ENCODE results near the gene ZMYM3.

Gene ZMYM3

DNA sequence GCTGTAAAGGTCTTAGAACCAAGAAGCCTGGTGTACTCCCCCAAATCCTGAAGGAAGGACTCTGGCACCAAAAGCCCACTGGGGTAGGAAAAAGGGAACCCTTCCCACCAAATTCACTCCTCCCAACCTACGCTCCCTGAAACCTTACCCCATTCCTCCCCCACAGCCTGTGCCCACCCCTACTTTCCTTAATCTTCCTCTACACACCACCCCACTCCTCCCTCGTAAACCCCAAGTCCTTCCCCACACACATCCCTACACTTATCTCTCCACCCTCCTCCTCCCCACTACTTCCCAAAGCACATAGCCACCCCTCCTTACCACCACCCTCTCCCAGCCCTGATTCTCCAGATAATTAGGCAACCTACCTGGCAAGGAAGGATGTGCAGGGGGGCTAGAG is 1.7 kb downstream of the ZMYM3 start:
- DNase-seq: no peak

DNA sequence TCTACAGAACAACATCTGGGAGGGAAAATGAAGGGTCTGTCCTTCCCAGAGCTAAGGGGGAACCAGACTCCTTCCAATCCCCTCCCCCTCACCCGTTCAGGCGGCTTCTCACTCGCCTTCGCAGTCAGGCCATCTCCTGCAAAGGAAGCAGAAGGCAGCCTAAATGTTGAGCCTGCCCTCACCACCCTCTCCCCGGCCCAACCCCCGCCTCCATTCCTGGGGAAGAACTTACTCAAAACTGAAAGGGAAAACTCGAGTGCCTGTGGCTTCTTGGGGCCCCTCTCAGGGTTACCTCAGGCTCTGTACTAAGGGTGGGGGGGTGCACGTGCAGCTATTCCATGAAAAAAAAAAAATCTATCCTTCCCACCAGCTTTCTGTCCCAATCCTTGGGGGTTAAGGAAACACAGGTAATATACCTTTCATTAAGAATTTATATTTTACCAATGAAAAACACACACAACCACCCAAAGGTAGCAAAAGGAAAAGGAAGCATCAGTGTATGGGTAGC is 2.4 kb downstream of the ZMYM3 start:
- DNase-seq: no peak

DNA sequence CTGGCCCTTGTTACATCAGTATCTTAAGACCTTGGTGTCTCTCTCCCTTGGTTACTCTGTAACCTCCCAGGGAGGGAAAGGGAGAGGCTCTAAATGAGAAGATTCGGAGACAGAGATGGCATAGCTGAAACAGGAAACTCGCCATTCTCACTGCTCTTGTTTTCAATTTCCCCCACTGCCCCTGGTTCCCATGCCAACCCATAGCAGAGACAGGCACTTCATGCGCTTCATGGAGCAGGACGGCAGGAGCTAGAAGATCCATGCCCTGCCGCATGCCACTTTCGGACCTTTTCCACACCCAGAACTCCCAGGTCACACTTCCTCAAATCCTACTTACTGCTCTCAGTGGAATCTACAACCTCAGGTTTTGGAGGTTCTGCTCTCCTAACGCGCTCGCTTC is 3.1 kb downstream of the ZMYM3 start:
- DNase-seq: no peak

DNA sequence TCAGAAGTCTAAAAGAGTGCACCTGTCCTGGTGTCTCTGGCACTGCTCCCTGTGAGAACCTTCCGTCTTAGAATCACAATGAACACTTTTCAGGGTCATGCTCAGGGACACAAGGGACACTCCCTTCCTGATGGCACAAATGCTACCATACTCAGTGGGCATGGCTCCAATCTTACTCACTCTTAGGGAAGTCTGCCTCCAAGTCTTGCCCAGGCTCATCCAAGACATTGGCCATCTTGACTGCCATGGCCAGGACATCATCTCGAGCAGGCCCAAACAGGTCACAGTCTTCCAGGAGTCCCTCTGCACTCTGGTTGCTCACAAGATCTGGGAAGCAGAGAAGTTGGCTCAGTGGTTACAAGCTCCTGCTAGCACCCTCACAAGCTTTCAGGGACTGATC is 8.8 kb downstream of the ZMYM3 start:
- DNase-seq: no peak

DNA sequence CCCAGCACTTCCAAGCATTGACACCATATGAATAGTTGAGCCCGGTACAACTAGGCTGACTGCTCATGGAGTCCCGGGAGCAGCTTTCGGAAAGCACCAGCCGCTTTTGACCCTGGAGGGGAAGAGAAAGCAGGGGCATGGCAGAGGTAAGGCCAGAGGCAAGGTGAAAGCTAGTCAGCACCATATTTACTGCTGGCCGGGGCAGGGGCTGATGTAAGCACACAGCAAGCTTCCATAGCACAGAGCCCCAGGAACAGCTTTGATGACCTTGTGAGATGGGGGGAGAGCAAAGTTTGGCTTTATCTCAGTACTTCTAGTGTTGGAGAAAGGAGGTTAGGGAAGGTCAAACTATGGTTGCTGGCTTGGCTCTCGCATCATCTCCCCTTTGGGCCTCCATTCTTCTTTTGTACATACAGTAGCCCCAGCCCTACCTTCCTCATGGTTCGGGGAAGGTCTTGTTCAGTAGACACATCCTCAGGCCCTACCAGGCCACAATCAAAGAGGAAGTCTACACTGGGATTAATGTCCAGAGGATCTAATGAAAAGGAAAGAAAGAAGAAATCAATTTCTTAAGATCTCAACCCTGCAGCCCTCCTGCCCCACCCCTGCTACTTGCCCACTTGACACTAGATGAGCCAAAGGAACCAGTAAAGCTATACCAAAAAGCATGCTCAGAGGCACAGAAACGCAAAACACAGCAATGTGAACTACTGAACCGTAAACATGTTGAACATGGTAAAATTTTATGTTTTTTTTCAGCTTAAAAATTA is 9.4 kb downstream of the ZMYM3 start:
- DNase-seq: no peak

DNA sequence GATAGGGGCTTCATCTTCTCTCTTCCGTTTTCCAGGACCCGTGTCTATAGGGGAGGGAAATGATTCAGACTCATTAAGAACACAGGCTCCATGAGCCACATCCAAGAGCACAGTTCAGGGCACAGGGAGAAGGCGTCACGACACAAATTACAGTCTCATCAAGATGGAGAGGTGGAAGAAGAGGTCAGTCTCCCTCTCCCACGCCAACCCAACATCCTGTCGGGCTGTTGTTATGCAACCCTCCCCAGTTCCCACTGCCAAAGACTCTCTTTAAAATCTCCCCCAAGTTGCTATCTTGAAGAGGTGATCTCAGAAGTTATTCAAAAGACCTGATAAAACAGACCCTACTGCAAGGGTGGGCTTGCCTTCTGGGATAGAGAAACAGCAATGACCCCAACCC is 12.6 kb downstream of the ZMYM3 start:
- no peak for DNase-seq

DNA sequence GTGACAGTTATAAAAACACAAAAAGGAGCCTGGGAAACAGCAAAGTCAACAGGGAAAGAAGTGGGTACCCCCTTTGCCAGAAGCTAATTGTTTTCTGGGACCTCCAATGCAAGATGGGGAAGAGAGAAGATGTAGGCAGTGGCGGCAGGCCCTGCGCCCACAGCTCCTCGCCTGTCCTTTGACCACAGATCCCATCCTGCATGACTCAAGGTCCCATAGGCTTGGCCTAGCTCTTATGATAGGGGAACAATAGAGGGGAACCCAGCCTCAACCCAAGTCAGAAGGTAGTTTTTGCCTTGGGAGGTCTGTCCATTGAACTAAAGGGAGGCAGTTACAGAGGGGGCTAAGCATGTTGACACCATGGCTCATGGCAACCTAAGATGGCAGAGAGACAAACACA is 14.2 kb downstream of the ZMYM3 start:
- no peak for DNase-seq

DNA sequence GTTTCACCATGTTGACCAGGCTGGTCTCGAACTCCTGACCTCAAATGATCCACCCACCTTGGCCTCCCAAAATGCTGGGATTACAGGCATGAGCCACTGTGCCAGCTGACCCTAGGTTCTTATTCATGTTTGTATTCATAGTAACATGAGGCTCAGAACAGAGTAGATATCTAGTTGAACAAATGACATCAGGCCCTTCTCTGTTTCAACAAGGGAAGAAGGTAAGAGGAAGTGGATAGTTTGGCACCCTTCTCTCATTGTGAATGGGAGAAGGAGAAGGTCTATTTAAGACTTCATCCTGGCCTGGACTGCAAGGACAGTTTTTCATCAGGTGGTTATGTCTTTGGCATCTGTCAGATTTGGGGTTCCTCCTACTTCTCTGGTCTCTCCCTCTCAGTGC is 17.1 kb downstream of the ZMYM3 start:
- DNase-seq: no peak

DNA sequence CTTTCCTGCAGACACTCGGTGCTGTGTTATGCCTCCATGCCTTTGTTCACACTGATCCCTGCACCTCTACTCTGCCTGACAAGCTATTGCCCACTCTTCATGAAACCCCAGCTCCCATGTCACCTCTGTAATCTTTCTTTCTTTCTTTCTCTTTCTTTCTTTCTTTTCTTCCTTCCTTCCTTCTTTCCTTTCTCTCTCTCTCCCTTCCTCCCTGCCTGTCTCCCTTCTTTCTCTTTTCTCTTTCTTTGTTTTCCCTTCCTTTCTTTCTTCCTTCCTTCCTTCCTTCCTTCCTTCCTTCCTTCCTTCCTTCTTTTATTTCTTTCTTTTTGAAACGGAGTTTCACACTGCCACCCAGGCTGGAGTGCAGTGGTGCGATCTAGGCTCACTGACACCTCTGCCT is 18.5 kb downstream of the ZMYM3 start:
- DNase-seq: no peak

DNA sequence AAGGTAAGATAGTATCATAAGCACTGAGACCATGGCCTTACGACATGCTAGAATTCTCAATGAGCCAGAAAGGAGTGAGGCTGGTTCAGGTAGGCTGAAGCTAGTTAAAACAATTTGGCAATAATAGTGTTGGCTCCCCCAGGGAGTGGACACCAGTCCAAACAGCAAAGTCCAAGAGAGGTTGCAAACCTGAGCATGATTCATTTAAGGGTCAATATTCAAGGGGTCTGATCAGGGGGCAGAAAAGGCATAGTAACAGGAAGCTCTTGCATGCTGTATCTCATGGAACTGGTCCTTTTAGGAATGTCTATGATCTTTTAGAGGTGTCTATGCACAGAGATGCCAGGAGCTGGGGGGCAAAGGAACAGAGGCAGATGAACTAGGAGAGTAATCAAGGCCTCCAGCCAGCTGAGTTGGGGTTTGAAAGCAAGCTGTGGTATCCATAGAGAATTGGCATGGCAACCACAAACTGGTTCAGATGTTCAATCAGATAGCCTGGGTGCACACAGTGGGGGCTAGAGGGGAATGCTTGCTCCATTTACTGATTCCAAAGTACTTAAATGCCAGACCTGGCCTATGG is 25.8 kb downstream of the ZMYM3 start:
- DNase-seq: no peak

DNA sequence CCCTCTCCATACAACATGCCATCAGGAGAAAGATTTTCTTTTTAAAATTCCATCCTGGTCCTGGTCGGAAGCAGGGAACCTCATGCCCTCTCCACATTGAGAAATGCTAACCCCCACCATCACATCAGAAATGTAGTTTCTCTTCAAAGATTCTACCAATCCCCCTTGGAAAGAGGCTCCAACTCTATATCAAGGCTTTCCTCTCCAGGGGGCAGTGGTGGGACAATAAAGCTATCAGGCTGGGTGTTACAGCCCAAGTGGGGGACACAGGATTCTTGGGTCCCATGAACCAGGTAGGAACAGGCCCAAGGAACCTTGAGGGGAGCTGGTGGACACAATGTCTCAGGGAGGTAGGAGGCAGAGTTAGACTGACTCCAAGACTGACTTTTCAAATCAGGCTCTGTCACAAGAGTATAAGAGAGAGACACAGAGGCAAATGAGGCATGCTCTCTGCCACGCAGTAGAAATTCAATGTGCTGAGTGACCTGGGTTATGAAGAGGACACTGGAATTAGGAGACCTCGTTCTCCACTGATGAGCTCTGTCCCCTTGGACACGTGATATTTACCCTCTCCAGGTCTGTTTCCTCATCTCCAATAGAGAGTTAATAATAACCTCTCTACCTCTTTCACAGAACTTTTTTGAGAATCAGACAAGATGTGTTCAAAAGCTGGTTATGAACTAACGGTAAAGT is 26.4 kb downstream of the ZMYM3 start:
- no peak for DNase-seq

DNA sequence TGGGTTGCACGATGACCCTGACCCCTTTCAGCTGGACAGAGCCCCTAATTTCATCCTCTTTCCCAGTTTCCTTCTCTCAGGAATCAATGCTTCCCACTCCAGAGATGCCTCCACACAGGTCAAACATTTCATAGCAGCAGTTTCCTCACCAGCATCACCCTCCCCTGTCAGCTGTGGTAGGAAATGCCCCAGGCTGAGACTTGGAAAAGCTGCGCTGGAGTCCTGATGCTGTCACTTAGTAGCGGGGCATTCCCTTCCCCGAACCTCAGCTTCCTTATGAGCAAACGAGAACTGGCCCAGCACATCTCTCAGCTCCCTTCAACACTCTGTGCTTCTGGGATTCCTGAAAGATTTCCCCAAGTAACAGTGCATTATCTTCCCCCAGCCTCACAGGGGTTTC is 28.3 kb downstream of the ZMYM3 start:
- DNase-seq: no peak

DNA sequence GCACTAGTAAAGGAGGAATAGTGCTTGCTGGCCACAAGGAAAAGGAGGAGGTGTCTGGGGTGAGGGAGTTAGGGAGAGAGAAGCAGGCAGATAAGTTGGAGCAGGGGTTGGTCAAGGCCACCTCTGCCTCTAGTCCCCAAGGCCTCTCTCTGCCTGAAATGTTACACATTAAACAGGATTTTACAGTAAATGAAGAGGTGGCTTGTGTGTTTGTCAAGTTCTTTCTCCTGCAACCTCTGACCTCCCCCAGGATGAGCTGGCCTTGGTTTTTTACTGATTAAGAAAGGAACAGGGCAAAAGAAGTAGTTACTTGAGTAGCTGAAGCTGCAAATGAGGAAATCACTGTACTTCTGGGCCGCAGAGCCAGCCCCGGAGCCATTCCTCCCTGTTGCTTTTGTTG is 28.9 kb downstream of the ZMYM3 start:
- no peak for DNase-seq

DNA sequence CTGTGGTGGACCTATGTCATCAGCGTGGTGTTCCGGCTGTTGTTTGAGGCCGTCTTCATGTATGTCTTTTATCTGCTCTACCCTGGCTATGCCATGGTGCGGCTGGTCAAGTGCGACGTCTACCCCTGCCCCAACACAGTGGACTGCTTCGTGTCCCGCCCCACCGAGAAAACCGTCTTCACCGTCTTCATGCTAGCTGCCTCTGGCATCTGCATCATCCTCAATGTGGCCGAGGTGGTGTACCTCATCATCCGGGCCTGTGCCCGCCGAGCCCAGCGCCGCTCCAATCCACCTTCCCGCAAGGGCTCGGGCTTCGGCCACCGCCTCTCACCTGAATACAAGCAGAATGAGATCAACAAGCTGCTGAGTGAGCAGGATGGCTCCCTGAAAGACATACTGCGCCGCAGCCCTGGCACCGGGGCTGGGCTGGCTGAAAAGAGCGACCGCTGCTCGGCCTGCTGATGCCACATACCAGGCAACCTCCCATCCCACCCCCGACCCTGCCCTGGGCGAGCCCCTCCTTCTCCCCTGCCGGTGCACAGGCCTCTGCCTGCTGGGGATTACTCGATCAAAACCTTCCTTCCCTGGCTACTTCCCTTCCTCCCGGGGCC is 29.7 kb downstream of the ZMYM3 start:
- DNase-seq: no peak

DNA sequence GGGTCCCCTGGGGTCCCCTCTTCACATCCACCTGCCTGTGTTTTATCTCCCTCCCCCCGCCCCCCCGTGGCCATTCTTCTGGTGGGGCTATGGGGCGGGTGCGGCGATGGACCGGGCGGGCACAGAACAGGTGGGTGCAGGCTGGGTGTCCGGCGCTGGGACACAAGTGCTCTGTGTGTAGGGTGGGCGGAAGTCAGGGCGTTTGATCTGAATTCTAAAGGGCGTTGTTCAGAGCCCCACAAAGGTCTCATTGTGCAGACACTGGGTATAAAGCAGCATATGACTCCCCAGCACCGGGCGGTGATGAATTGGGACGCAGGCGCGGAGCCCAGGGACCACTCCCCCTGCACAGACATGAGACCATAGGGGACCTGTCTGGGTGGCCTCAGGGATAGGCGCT is 31.0 kb downstream of the ZMYM3 start, which contains the start of gene GJB1:
Gene GJB1, plus strand, starts transcription at position 296 of the 400 bp plus-strand sequence. CDS start 484 bp downstream, outside the sequence.
- DNase-seq: no peak

DNA sequence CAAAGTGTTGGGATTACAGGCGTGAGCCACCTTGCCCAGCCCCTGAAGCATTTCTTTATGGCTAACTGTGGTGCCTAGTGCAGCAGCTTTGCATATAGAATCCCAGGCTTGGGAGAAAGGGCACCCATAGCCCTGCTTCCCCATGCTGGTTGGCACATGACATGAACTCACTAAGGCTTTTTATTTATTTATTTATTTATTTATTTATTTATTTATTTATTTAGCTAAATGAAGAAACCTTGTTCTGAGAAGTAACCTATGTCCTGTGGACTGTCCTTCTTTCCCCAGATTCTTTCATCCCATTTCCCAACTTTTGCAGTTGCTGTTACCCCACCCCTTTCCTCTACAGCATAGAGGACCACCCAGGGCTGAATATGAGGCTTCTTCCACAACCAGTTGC is 32.8 kb downstream of the ZMYM3 start:
- no peak for DNase-seq

DNA sequence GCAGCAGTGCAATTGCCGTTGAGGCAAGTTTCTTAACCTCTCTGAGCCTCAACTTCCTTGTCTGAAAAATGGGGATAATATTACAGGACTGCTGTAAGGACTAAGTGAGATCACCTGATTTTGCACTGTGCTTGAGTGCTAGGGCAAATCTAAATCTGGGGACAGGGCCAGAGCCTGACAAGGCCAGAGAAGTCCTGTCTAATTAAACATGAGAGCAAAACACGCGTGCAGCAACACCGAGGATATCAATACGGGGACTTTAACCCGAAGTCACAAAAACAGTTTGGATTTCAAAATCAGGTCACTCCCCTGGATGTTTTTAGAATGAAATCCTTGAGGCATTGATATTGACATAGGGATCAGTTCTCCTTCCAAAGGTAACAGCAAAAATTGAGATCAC is 36.6 kb downstream of the ZMYM3 start:
- no peak for DNase-seq

DNA sequence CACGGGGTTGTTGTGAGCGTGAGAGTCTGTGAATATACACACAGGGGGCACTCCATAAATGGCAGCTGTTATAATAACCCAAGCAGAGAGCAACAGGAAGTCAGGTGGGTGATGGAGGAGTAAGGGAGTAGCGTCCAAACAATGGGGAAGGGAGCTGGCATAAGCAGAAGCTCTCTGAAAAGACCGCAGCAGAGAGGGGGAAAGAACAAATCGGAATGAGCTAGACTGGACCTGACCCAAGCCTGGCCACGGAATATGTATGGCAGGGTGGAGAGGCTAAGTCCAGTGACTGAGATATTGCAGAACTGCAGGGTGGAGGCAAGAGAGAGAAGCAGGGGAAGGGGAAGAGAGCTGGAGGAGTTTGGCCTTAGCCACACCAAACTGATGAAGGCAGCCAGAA is 37.5 kb downstream of the ZMYM3 start:
- DNase-seq: no peak

DNA sequence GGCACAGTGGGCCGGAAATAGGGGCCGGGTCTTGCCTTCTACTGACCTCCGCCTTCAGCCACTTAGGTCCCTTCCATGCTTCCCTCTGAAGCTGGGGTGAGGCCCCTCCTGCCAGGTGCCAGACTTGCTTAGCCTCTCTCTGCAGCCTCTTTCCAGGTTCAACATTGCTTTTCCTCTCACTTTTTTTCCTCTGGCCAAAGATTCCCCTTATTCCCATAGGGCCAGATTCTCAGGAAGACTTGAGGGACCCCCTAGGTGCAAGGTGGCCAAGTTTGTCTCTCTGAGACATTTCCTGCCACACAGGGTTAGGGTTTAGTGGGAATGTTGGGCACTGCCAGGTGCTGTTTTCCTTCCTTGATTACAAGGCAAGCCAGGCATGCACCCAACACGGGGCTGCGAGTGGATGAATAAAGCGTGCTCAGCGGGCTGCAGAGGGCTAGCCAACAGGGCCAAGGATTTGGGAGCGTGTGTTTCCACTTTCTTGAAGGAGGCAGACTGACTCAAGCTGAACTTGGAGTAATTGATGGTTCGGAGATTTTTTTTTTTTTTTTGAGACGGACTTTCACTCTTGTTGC is 38.5 kb downstream of the ZMYM3 start:
- no peak for DNase-seq

DNA sequence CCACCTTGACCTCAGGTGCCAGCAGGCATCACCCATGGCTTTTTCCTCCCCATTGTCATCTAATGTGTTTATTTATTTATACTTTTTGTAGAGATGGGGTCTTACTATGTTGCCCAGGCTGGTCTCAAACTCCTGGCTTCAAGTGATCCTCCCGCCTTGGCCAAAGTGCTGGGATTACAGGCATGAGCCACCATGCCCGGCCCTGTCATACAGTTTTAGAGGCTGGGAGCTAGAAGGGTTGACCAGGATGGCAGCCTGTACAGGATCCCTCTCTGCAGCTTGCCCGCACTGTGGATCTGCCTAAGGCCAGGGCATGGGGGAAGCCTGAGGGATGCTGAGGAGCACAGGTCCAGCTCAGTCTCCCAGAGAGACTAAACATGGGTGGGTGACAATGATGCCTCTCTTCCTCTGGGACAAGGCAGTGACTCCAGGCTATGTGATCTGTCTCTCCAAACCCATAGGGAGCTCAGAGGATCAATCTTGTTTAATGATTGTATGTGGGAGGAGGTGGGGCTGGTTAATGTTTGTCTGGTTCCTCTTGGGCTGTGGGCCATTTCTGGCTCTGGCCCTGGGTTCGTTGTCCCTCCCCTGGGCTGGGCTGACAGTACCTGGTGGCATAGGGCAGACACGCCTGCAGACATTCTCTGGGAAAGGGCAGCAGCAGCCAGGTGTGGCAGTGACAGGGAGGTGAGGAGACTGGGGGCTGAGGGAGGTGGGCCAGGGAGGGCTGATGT is 39.2 kb downstream of the ZMYM3 start:
- no peak for DNase-seq

DNA sequence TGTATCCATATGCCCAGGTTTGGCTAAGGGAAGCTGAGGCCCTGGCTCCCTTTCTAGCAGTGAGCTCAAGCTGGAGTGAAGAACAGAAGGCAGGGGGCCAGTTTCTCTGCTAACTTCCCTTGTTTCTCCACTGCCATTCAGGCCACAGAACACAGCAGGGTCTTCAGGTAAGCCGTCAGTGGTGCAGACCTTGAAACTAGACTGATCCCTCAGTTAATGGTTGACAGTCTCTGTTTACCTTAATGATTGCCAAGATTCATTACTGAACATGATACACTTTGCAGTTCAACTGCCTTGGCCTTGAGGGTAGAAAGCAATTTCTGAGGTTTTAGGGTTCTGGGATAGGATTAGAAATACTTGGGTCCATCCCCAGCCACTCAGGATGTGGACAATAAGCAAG is 39.8 kb downstream of the ZMYM3 start:
- DNase-seq: no peak

DNA sequence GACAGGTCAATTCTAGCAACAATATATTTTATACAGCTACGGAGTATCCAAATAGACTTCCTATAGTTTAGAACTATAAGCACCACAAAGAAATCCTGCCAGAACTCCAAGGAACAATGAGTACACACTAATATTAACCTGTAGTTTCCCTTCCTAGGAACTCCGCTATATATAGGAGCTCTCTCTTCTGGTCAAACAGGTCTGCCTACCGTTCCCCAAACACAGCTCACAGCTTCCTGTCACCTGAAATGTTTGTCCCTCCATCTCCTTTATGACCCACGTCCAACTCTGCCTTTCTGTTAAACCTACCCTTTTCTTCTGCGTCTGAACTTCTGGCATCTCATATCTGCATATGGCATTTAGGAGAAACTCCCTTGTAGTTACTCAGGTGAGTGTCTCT is 41.4 kb downstream of the ZMYM3 start:
- no peak for DNase-seq

DNA sequence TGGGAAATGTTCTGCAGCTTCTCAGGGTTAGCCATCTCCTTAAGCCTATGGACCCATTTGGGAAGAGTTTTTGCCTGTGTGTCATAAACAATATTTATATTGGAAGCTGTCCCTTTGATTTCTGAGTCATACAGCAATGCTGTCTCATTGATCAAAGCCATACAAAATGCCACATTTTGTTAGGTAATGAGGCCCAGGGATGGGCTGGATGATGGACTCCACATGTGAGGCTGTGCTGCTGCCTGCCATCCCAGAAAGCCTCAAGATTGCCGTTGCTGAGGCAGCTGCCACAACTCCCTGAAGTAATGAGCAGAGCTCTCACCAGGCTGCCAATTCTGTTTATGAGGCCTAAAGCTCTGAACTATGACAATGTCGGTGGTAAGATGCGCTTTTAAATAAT is 43.1 kb downstream of the ZMYM3 start:
- DNase-seq: no peak
